ENCODE measurements around the gene LTBR. TPM values are rescaled to one million over a fixed set of nuclear protein-coding genes. Genes with fewer than 3 reads are reported as not detected.

The LTBR gene
- total RNA-seq, 1 donor from 2014 or later = 41.1 TPM

DNA sequence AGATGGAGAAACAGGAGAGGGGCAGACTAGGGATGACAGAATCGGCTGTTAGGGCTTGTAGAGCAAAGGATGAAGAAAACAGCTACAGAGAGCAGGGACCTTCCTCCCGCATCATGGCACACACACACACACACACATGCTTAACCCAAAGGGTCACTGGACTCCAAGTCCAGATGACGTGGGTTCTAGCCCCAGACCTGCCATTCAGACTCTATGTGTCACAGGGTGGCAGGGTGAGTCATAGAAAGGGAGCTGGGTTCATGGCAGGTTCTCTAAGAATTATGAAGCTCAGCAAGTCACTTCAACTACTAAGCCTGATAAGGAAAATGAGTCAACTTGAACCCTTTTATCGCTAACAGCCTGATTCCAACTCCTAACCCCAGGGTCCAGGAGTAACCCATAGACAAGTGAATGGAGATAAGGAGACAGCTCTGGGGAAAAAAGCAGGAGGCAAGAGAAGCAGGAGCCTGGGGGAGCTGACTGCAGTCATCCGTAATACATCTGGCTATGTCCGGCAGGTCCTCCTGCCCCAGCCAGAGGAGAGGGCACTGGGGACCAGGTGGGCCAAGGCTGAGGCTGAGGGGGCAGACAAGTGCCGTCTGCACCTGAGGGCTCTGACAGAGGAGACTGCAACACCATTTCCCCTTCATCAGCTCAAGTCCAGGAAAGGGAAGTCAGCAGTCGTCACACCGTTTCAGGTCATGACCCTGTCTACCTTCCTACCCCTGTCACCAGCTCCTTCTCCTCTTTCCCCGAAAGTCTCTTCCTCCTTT lies 38.5 kb upstream of the LTBR start:
- TF ChIP-seq, protein P1, sequence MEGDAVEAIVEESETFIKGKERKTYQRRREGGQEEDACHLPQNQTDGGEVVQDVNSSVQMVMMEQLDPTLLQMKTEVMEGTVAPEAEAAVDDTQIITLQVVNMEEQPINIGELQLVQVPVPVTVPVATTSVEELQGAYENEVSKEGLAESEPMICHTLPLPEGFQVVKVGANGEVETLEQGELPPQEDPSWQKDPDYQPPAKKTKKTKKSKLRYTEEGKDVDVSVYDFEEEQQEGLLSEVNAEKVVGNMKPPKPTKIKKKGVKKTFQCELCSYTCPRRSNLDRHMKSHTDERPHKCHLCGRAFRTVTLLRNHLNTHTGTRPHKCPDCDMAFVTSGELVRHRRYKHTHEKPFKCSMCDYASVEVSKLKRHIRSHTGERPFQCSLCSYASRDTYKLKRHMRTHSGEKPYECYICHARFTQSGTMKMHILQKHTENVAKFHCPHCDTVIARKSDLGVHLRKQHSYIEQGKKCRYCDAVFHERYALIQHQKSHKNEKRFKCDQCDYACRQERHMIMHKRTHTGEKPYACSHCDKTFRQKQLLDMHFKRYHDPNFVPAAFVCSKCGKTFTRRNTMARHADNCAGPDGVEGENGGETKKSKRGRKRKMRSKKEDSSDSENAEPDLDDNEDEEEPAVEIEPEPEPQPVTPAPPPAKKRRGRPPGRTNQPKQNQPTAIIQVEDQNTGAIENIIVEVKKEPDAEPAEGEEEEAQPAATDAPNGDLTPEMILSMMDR (IDR thresholded peaks at IDR 0.05) = no peak
- no peaks in the 10 kb centered on the region for H3K9me3 Mint-ChIP-seq (ENCODE audit: low read depth)
- no peak for DNase-seq (ENCODE audit: low spot score)
- H3K4me3 Mint-ChIP-seq (ENCODE audit: unreplicated experiment) = no peak overlapping the region
- H3K36me3 Mint-ChIP-seq (ENCODE audit: low read depth) = peaks cover 3% of the 10 kb centered on the region
- H3K4me1 Mint-ChIP-seq (ENCODE audit: low read depth) = peaks cover 28% of the 10 kb centered on the region
- peak overlapping the region; percentile 1 for H3K27ac Mint-ChIP-seq (ENCODE audit: unreplicated experiment)
- H3K27me3 Mint-ChIP-seq (ENCODE audit: low read depth) = no peaks in the 10 kb centered on the region

DNA sequence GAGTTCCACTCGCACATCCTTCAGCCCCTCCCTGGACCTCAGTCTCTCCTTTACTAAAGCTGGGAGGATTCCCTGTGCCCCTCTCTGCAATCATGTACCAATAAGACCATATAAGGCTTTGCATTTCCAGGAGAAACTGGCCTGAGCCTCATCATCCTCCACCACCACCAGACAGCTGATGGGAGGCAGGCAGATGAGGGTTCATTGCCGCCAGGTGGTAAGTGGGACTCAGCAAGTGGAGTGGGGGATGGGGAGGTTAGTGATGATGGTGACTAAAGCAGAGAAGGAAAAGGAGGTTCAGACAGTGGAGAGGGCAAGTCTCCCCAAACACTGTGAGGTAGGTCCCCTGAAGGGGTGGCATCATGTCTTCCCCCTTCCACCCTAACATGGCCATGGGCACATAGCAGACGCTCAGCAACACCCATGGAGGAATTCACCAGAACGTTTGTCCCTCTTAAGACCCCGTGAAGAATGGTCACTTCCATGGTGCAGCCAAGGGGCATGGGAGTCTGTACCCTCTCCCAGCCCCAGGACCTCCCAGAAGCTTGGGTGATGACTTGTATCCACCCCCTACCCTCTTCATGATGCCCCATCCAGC lies 37.6 kb upstream of the LTBR start:
- TF ChIP-seq, protein P1 (IDR thresholded peaks at IDR 0.05) = no peak
- DNase-seq (ENCODE audit: low spot score) = no peak
- Mint-ChIP-seq H3K4me3 (ENCODE audit: unreplicated experiment) (no peak overlapping the region), H3K27ac (ENCODE audit: unreplicated experiment) (no peak overlapping the region), H3K36me3 (ENCODE audit: low read depth) (peaks cover under 1% of the 10 kb centered on the region), H3K9me3 (ENCODE audit: low read depth) (no peaks in the 10 kb centered on the region), H3K4me1 (ENCODE audit: low read depth) (peaks cover 28% of the 10 kb centered on the region), H3K27me3 (ENCODE audit: low read depth) (no peaks in the 10 kb centered on the region)

DNA sequence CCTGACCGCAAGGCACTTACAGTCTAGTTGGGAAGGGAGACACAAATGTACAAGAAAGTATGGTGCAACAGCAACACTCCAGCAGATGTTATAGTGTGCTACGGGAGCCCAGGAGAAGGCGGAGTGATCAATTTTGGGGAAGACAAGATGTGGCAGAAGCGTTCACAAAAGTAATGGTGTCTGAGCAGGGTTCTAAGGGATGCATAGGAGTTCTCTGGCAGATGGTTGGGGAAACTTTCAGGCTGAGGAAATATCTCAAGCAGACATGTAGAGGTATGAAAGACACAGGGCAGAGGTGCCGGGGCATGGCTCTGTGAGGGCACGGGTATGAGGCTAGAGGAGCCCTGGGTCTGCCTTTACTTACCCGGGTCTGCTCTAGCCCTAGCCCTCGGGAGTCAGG lies 37.0 kb upstream of the LTBR start:
- Mint-ChIP-seq H3K27ac (ENCODE audit: unreplicated experiment) (no peak overlapping the region), H3K9me3 (ENCODE audit: low read depth) (no peaks in the 10 kb centered on the region), H3K4me1 (ENCODE audit: low read depth) (peaks cover 26% of the 10 kb centered on the region), H3K4me3 (ENCODE audit: unreplicated experiment) (no peak overlapping the region), H3K36me3 (ENCODE audit: low read depth) (no peaks in the 10 kb centered on the region), H3K27me3 (ENCODE audit: low read depth) (no peaks in the 10 kb centered on the region)
- TF ChIP-seq, protein P1 (IDR thresholded peaks at IDR 0.05) = no peak
- DNase-seq (ENCODE audit: low spot score) = no peak

DNA sequence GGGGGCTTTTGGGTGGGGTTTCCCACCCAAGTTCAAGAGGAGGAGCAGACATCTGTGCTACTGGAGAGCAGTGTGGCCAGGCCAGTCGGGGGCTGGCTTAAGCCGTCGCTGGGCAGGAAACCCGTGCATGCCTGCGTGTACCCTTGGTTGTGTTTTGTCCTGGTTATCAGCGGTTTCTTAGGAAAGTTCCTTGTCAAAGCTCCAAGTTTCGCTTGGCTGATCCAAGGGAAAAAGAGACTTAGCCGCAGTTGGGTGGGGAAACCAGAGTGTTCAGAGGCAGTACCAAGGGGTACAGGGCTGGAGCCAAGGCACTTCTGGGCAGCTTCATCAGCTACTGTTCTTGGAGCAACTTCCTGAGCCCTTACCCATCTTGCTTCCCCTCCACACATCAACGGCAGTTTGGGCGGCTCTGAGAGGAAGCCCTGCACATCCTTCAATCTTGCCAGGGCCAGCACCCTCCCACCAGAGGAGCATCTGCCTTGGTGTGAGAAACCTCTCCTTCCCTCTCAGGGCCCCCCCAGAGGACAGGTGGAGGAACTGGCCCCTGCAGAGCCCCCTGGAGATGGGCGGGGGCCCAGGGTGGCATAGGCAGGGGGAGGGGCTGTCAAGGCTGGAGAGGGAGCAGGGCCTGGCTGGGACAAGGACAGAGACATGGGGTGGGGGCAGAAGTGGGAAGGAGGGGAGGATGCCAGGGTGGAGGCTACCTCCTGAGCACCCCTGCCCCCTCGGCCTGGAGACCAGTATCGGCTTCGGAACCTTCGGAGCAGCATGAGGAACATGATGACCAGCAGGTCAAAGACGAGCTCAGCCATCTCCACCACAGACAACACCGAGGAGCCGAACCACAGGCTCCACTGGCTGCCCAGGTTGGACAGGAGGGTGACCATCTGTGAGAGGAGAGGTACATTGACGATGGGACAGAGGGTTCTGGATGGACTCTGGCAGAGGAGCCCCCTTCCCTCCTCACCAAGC lies 36.3 kb upstream of the LTBR start:
- no peak for DNase-seq (ENCODE audit: low spot score)
- TF ChIP-seq, protein P1 (IDR thresholded peaks at IDR 0.05) = no peak
- Mint-ChIP-seq H3K9me3 (ENCODE audit: low read depth) (no peaks in the 10 kb centered on the region), H3K4me3 (ENCODE audit: unreplicated experiment) (no peak overlapping the region), H3K27me3 (ENCODE audit: low read depth) (no peaks in the 10 kb centered on the region), H3K36me3 (ENCODE audit: low read depth) (no peaks in the 10 kb centered on the region), H3K4me1 (ENCODE audit: low read depth) (peaks cover 24% of the 10 kb centered on the region), H3K27ac (ENCODE audit: unreplicated experiment) (no peak overlapping the region)

DNA sequence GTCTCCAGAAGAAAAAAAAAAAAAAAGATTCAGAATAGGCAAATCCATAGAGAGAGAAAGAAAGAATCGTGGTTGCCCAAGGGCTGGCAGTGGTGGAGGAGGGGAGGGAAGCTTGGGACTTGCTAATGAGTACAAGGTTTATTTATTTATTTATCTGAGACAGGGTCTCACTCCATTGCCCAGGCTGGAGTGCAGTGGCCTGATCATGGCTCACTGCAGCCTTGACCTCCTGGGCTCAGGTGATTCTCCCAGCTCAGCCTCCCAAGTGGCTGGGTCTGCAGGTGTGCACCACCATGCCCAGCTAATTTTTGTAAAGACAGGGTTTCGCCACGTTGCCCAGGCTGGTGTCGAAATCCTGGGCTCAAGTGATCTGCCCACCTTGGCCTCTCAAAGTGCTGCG lies 32.3 kb upstream of the LTBR start:
- Mint-ChIP-seq H3K27ac (ENCODE audit: unreplicated experiment) (no peak overlapping the region), H3K27me3 (ENCODE audit: low read depth) (no peaks in the 10 kb centered on the region), H3K9me3 (ENCODE audit: low read depth) (no peaks in the 10 kb centered on the region), H3K36me3 (ENCODE audit: low read depth) (no peaks in the 10 kb centered on the region), H3K4me1 (ENCODE audit: low read depth) (peaks cover 15% of the 10 kb centered on the region), H3K4me3 (ENCODE audit: unreplicated experiment) (no peak overlapping the region)
- DNase-seq (ENCODE audit: low spot score) = no peak
- TF ChIP-seq, protein P1 (IDR thresholded peaks at IDR 0.05) = no peak
